WERI-Rb-1 (cell line): ENCODE data around the gene CSF2.

ENCODE experiments used
- DNase-seq: peaks from one replicate; pipeline ENCODE4 v3.0.0-alpha.2; 2020
- H3K27ac ChIP-seq: fragments of 250-450 bp; sonication (Bioruptor Pico); 2 replicates; pipeline ENCODE4 v1.5.1; 2020; ENCODE audit warnings: mild to moderate bottlenecking, moderate library complexity
- H3K27me3 ChIP-seq: fragments of 250-450 bp; sonication (Bioruptor Pico); 2 replicates; pipeline ENCODE4 v1.5.1; 2021; ENCODE audit warnings: mild to moderate bottlenecking, low read depth, moderate library complexity; ENCODE audit not compliant: insufficient read depth, severe bottlenecking
- H3K36me3 ChIP-seq: fragments of 250-450 bp; sonication (Bioruptor Pico); 2 replicates; pipeline ENCODE4 v1.5.1; 2020; ENCODE audit warnings: mild to moderate bottlenecking, moderate library complexity
- H3K4me3 ChIP-seq: 2 replicates; pipeline ENCODE4 v1.5.1; 2011; ENCODE audit warnings: low read depth, mild to moderate bottlenecking, control low read depth, low read length
- H3K9me3 ChIP-seq: fragments of 250-450 bp; sonication (Bioruptor Pico); 2 replicates; pipeline ENCODE4 v1.5.1; 2021; ENCODE audit warnings: mild to moderate bottlenecking, moderate library complexity; ENCODE audit not compliant: severe bottlenecking
- TF ChIP-seq, protein P1 (sequence below): IDR thresholded peaks from 2 replicates; pipeline ENCODE4 v1.5.1; 2011; ENCODE audit warnings: low read depth, mild to moderate bottlenecking, control low read depth, inconsistent platforms, low read length

Gene CSF2

DNA sequence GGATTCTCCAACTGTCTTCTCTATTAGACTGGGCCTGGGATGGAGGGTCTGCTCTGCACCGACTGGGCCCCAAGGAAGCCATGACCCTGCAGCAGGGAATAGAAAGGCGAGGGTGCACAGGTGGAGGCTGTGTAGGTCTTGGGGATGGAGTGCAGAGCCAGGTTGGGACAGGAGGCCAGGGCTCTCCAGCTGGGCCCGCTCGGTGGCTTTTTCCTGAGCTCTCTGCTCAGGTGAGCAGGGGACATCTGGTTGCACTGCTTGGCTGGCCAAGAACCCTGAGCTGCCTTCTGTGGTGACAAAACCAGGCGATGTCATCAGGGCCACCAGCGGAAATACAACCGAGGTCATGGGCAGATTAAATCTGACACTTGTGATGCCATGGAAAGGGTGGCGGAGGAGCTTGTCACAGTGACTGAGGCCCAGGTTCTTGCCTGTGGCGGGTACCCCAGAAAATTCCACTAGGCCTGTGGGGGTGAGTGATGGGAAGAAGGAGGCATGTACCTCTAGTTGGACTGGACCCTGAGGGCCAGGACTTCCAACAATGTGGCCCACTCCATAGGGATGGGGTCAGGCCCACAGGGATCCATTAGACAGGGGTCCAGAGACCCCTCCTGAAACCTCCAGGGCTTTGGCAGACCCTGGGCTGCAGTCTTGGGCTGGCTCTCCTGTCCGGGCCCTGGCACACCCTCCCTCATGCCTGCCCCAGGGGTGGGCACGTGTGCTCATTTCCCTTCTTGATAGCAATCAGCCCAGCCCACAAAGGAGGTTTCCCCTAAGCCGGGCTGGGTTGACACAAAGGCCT, 17.6 kb upstream of the CSF2 start:
- TF ChIP-seq, protein P1, sequence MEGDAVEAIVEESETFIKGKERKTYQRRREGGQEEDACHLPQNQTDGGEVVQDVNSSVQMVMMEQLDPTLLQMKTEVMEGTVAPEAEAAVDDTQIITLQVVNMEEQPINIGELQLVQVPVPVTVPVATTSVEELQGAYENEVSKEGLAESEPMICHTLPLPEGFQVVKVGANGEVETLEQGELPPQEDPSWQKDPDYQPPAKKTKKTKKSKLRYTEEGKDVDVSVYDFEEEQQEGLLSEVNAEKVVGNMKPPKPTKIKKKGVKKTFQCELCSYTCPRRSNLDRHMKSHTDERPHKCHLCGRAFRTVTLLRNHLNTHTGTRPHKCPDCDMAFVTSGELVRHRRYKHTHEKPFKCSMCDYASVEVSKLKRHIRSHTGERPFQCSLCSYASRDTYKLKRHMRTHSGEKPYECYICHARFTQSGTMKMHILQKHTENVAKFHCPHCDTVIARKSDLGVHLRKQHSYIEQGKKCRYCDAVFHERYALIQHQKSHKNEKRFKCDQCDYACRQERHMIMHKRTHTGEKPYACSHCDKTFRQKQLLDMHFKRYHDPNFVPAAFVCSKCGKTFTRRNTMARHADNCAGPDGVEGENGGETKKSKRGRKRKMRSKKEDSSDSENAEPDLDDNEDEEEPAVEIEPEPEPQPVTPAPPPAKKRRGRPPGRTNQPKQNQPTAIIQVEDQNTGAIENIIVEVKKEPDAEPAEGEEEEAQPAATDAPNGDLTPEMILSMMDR = no peak
- Histone ChIP-seq H3K4me3 (no peak overlapping the region), H3K27me3 (no peaks in the 10 kb centered on the region), H3K27ac (no peak overlapping the region), H3K9me3 (no peaks in the 10 kb centered on the region), H3K36me3 (no peaks in the 10 kb centered on the region)
- DNase-seq = peak; percentile 20

DNA sequence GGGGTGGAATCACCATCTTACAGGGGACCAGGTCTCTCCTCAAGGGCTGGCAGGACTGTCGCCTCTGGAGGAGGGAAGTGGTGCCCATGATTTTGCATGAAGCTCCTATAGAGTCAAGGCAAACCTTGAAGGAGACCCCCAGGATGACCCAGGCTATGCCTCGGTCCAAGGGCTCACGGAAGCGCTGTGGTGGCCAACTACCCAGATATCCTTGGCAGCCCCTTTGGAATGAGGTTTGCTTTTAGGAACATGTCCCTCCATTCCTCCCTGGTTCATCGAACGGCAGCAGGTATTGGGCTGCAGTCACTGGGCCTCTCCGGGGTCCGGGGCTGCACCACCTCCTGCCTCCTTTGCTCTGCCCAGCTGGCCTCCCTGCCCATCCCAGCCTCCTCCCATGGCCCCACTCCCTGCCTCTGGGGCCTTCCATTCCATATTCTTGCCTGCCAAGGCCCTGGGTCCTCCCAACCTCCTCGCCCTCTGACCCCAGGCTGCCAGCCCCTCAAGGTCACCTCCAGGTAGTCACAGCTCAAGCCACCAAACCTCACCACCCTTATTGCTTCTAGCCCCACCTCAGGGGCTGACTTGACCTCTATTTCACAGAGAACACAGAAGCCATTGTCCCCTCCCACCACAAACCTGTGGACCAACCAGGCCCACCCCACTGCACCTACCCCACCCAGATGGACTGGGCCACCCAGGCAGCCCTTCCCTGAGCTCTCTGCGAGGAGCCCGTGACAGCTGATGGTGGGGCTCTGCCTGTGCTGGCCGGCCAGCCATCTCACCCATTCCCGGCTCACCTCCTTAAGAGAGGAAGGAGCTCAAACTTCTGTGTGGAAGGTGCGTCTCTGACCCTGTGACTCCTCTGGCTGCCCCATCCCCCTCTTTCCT, 16.7 kb upstream of the CSF2 start:
- DNase-seq = peak; percentile 3
- Histone ChIP-seq H3K27me3 (no peaks in the 10 kb centered on the region), H3K9me3 (no peaks in the 10 kb centered on the region), H3K4me3 (no peak overlapping the region), H3K27ac (no peak overlapping the region), H3K36me3 (no peaks in the 10 kb centered on the region)
- TF ChIP-seq, protein P1 = no peak

DNA sequence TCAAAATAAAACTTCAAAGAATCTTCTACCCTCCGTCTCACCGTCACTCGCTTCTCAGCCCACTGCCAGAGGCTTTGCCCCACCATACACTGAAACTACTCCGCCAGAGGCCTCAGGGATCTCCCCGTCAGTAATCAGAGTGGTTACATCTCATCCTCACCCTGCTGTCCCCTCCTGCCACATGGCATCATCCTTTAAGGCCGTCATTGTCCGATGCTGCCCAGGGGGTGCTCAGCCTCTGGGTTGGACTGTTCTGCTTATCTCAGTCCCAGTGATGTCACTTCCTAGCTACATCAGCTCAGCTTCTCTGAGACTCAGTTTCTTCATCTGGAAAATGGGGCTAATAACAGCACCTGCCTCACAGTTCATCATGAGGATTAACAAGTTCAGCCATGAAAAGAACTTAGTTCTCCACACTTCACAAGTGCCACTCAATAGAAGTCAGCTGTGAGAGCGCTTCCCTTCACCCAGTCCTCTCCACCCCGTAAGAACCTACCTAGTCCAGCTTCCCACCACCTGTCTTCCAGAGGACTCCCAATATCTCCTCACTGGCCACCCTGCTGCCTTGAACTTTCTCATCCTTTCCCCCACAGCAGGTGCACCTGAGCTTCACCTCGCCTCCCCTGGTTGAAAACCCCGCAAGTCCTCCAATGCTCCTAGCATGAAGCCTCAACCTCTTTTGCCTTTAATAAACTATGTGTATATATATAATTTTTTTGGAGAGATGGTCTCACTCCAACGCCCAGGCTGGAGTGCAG, 15.9 kb upstream of the CSF2 start:
- Histone ChIP-seq H3K27me3 (no peaks in the 10 kb centered on the region), H3K9me3 (no peaks in the 10 kb centered on the region), H3K36me3 (no peaks in the 10 kb centered on the region), H3K4me3 (no peak overlapping the region), H3K27ac (no peak overlapping the region)
- TF ChIP-seq, protein P1 = no peak
- DNase-seq = peak; percentile 3

DNA sequence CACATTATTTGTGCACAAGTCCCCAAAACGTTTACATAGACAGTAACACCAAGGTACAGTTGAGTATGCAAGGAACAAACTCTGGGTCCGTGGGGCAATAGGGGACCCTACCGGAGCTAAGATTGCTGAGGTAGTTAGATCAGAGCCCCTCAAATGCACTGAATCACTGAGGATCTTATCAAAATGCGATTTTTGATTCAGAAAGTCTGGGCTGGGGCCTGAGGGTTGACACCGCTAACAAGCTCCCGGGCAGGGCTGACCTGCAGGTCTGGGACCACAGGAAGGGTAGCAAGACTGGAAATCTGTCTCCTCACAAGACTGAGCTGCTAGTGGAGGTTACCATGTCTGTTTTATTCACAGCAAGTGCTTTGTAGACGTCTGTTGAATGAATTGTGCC, 14.9 kb upstream of the CSF2 start:
- TF ChIP-seq, protein P1 = no peak
- no peak overlapping the region for H3K4me3 ChIP-seq
- H3K36me3 ChIP-seq = no peaks in the 10 kb centered on the region
- no peaks in the 10 kb centered on the region for H3K27me3 ChIP-seq
- no peak overlapping the region for H3K27ac ChIP-seq
- H3K9me3 ChIP-seq = no peaks in the 10 kb centered on the region
- DNase-seq = no peak

DNA sequence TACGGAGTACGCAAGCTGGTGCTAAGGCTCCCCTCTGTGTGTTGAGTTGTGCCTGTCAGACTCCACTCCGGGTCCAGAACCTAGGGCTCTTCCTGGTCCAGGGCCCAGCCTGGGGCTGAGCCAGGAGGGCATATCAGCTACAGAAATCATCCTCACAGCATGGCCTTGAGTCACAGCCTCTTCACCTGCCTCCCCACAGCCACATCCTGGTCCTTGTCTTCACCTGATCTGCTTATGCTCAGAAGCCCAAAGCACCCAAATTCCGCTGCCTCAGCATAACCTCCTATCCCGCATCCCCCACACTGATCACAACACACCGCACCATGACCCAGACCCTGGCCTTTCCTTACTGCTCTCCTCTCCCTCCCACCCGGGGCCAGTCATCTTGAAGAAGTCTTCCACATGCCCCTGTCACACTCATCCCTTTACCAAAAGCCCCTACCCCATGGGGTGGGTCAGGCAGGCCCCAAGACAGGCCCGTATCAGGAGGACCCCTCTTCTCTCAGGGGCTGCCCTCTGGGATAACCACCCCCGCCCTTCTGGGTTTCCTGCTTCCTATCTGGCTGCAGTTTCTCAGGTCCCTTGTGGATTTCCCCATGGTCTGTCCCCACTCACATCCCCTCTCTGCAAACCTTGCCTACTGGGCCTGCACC, 14.4 kb upstream of the CSF2 start:
- TF ChIP-seq, protein P1 = no peak
- H3K9me3 ChIP-seq = no peaks in the 10 kb centered on the region
- H3K36me3 ChIP-seq = no peaks in the 10 kb centered on the region
- H3K27ac ChIP-seq = no peak overlapping the region
- H3K4me3 ChIP-seq = no peak overlapping the region
- DNase-seq = peak; percentile 6
- no peaks in the 10 kb centered on the region for H3K27me3 ChIP-seq
